ENCODE results near the gene DCAF4. TPM values are rescaled to one million over a fixed set of nuclear protein-coding genes. Genes with fewer than 3 reads are reported as not detected.

The DCAF4 gene
- total and polyA plus RNA-seq, 2 donors from 2014 or later = 11.0 to 23.1 TPM

DNA sequence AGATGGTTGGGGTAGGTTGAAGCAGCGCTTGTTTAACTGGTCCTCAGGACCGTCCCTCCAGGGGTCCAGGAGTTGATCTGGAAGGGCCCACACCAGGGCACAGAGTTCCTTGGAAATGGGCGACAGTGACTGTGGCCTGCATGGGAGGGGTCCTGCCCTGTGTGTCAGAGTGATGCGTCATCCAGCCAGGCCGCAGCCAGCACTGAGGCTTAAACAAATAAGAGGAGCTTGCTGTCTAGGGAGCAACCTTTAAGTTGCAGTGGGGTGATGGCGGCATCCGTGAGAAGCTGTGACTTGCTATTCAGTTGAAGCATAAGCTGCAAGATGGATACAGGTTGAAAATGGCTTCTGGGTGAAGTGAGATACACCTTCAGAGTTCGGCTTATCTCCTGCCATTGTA is 20.2 kb downstream of the DCAF4 start:
- TF ChIP-seq, protein P1, sequence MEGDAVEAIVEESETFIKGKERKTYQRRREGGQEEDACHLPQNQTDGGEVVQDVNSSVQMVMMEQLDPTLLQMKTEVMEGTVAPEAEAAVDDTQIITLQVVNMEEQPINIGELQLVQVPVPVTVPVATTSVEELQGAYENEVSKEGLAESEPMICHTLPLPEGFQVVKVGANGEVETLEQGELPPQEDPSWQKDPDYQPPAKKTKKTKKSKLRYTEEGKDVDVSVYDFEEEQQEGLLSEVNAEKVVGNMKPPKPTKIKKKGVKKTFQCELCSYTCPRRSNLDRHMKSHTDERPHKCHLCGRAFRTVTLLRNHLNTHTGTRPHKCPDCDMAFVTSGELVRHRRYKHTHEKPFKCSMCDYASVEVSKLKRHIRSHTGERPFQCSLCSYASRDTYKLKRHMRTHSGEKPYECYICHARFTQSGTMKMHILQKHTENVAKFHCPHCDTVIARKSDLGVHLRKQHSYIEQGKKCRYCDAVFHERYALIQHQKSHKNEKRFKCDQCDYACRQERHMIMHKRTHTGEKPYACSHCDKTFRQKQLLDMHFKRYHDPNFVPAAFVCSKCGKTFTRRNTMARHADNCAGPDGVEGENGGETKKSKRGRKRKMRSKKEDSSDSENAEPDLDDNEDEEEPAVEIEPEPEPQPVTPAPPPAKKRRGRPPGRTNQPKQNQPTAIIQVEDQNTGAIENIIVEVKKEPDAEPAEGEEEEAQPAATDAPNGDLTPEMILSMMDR (IDR thresholded peaks at IDR 0.05; ENCODE audit: borderline replicate concordance, extremely low read depth, insufficient read depth) = no peak
- no peak for FAIRE-seq
- intact Hi-C loops (cut with DNase I) = no loop called here
- H3K9me3 ChIP-seq (ENCODE audit: control insufficient read depth in 2 of 3, insufficient read depth in 1 of 3, low read length in 3 of 3) = no peaks in the 10 kb centered on the region
- no peak overlapping the region for H3K9ac ChIP-seq (ENCODE audit: low read length in 3 of 3)
- H3K27me3 ChIP-seq (ENCODE audit: control insufficient read depth, insufficient read depth, low read length) = no peaks in the 10 kb centered on the region
- no peak overlapping the region for H3K27ac ChIP-seq (ENCODE audit: low read depth in 2 of 2, low read length in 2 of 2)
- no peak for DNase-seq
- H3K4me1 ChIP-seq (ENCODE audit: control insufficient read depth in 2 of 3, insufficient read depth in 2 of 3, low read depth in 1 of 3, low read length in 3 of 3) = no peaks in the 10 kb centered on the region
- H3K4me3 ChIP-seq (ENCODE audit: low read length in 3 of 3) = no peak overlapping the region
- peaks cover 0 to 21% (median 11%) of the 10 kb centered on the region in 3 donors for H3K36me3 ChIP-seq (ENCODE audit: control insufficient read depth in 2 of 3, insufficient read depth in 3 of 3, low read length in 3 of 3)

DNA sequence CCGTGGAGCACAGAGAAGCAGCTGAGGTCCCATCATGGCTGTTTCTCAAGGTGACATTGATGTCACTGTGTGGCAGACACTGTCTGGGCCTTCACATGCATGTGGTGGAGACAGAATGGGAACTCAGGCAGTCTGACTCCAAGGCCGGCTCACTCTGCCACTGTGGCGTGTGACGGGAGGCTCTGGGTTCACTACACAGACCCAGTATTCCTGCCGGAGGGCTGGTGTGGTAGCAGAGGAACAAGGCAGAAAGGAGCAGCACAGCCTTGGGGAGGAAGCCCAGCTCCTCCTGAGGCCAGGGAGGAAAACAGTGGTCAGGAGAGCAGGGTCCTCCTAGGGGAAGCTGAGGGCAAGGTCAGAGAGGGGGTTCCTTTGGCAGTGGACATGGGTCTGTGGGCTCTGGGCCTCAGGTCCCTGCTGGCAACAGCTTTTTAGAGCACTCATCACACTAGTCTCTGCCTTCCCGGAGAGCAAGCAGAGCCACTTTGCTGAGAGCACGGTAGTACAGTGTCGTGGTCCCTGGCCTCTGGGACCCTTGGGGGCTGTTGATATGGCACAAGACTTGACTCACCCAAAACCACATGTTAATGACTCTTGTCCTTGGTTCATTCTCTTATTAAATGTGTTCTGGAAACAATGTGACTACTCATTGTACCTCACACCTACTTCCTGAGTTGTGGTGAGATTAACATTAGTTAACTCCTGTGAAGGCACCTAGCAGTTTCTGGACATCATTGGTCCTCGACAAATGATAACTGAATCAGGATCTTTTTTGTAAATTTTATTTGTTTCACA is 21.3 kb downstream of the DCAF4 start:
- DNase-seq = no peak
- FAIRE-seq = no peak
- TF ChIP-seq, protein P1 (IDR thresholded peaks at IDR 0.05; ENCODE audit: borderline replicate concordance, extremely low read depth, insufficient read depth) = no peak
- peaks cover 0 to 15% (median 2%) of the 10 kb centered on the region in 3 donors for H3K36me3 ChIP-seq (ENCODE audit: control insufficient read depth in 2 of 3, insufficient read depth in 3 of 3, low read length in 3 of 3)
- no peak overlapping the region for H3K4me3 ChIP-seq (ENCODE audit: low read length in 3 of 3)
- no peaks in the 10 kb centered on the region for H3K9me3 ChIP-seq (ENCODE audit: control insufficient read depth in 2 of 3, insufficient read depth in 1 of 3, low read length in 3 of 3)
- no peaks in the 10 kb centered on the region for H3K27me3 ChIP-seq (ENCODE audit: control insufficient read depth, insufficient read depth, low read length)
- H3K27ac ChIP-seq (ENCODE audit: low read depth in 2 of 2, low read length in 2 of 2) = no peak overlapping the region
- no peak overlapping the region for H3K9ac ChIP-seq (ENCODE audit: low read length in 3 of 3)
- no peaks in the 10 kb centered on the region for H3K4me1 ChIP-seq (ENCODE audit: control insufficient read depth in 2 of 3, insufficient read depth in 2 of 3, low read depth in 1 of 3, low read length in 3 of 3)
- intact Hi-C loops (cut with DNase I) = no loop called here

DNA sequence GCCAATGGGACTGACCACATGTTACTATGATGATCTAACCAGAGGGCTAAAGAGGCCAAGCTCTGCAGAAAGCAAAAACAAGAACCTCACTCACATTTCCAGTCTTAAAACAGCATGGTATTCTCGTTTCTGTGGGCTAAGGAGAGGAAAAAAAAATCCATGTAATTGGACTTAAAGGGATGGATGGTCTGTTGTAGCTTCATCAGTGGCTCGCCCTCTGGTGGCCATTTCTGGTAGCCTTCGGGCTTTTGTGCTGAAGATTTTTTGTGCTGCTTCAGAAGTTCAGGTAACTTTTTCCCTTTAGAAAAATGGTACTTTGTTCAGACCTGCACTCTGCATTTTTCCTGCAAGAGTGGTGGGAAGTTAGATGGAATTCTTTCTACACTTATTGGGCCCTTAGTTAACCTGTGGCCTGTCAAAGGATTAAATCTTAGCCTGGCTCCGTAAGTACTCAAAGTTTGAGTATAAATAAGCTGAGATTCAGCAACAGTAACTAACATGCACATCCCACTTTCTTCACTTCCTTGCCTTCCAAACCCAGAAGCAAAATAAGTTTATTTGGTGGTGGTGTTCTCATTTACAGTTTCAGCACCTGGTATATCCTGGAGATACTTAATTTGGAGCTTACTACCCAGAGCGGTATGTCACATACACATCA is 22.3 kb downstream of the DCAF4 start:
- H3K4me1 ChIP-seq (ENCODE audit: control insufficient read depth in 2 of 3, insufficient read depth in 2 of 3, low read depth in 1 of 3, low read length in 3 of 3) = no peaks in the 10 kb centered on the region

More for the DNA sequence above, 22.3 kb downstream of the DCAF4 start:
- Histone ChIP-seq H3K9ac (ENCODE audit: low read length in 3 of 3) (no peak overlapping the region), H3K27me3 (ENCODE audit: control insufficient read depth, insufficient read depth, low read length) (no peaks in the 10 kb centered on the region), H3K4me3 (ENCODE audit: low read length in 3 of 3) (no peak overlapping the region), H3K9me3 (ENCODE audit: control insufficient read depth in 2 of 3, insufficient read depth in 1 of 3, low read length in 3 of 3) (no peaks in the 10 kb centered on the region), H3K36me3 (ENCODE audit: control insufficient read depth in 2 of 3, insufficient read depth in 3 of 3, low read length in 3 of 3) (peaks cover 0 to 5% (median 0%) of the 10 kb centered on the region in 3 donors), H3K27ac (ENCODE audit: low read depth in 2 of 2, low read length in 2 of 2) (no peak overlapping the region)
- FAIRE-seq (peak; percentile 47), DNase-seq (peak; percentile 68 to 80 (median 73))
- TF ChIP-seq, protein P1 (IDR thresholded peaks at IDR 0.05; ENCODE audit: borderline replicate concordance, extremely low read depth, insufficient read depth) = peak; percentile 78
- intact Hi-C loops (cut with DNase I) = no loop called here
